ENCODE data around the gene ARVCF. TPM values are rescaled to one million over a fixed set of nuclear protein-coding genes. Genes with fewer than 3 reads are reported as not detected.

Gene ARVCF
- total and polyA plus RNA-seq, 9 of the 15 experiments (the other 6 are each of a cell fraction or from before 2014, with no cell fraction given), result 0.03 to 97.4 (median 15.6) TPM

DNA sequence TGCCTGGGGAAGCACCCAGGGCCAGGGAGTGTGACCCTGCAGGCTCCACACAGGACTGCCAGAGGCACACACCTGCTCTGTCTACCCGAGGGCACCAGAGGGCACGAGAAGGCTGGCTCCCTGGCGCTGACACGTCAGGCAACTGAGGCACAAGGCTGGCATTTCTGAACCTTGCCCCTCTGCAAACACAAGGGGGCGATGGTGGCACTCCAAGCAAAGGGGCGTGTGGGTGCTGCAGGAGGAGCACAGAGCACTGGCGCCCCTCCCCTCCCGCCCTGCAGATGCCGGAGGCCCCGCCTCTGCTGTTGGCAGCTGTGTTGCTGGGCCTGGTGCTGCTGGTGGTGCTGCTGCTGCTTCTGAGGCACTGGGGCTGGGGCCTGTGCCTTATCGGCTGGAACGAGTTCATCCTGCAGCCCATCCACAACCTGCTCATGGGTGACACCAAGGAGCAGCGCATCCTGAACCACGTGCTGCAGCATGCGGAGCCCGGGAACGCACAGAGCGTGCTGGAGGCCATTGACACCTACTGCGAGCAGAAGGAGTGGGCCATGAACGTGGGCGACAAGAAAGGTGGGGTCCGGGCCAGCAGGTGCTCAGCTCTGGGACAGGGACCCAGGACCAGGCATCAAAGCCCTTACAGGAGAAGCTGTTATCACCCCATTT lies 54.2 kb downstream of the ARVCF start:
- H3K36me3 ChIP-seq (ENCODE audit: control insufficient read depth, insufficient read depth, low read length), result peaks cover 58% of the 10 kb centered on the region; the same call in 2 of the 3 replicates
- no peaks in the 10 kb centered on the region for H3K27me3 ChIP-seq (ENCODE audit: control insufficient read depth in 2 of 2, insufficient read depth in 2 of 2, low read length in 2 of 2)
- intact Hi-C loops (cut with micrococcal nuclease), result no loop called here
- ATAC-seq (peak; percentile 68), FAIRE-seq (peak; percentile 74), DNase-seq (ENCODE audit: extremely low read depth in 1 of 4, low spot score in 3 of 4) (peak; percentile 96 to 100 (median 98))
- H3K4me2 ChIP-seq (ENCODE audit: insufficient read depth, low read length), result no peak overlapping the region
- peaks cover 13% of the 10 kb centered on the region; the same call in 1 of the 3 replicates for H3K79me2 ChIP-seq (ENCODE audit: control insufficient read depth, insufficient read depth, low read length)
- BruUV-seq (replicated peaks), result no TSS peak
- ChIA-PET POLR2A (interaction anchor here (0.6 to 13.7 kb wide), 8 partner anchors 12 to 206 kb away, joined by 3 to 115 read pairs (median 4); partner anchors contain the start of gene TRMT2A), CTCF (ENCODE audit: low intra/inter-chr PET ratio) (interaction anchor here (0.6 to 1.1 kb wide), 3 partner anchors 51 to 167 kb away, joined by 4 to 5 read pairs (median 4); no protein-coding TSS in a partner anchor)
- H3K4me3 ChIP-seq, result no peak overlapping the region
- in situ Hi-C loops (cut with MboI), result no loop called here
- H3K9me3 ChIP-seq (replicated peaks; ENCODE audit: control insufficient read depth, insufficient read depth, low read depth, low read length), result no peaks in the 10 kb centered on the region
- no peak overlapping the region for H2AFZ ChIP-seq (ENCODE audit: low read depth, low read length)
- H3K9ac ChIP-seq (ENCODE audit: insufficient read depth in 1 of 2, low read depth in 2 of 2, low read length in 2 of 2), result peak overlapping the region in 1 of 2 experiments; percentile 73; a peak in 2 of 4 replicates
- H3K4me1 ChIP-seq (replicated peaks in 1 of 2; ENCODE audit: control insufficient read depth in 2 of 2, insufficient read depth in 2 of 2, low read length in 2 of 2), result peaks cover 27 to 73% of the 10 kb centered on the region in 2 experiments
- peaks cover 33% of the 10 kb centered on the region for H4K20me1 ChIP-seq (replicated peaks; ENCODE audit: control insufficient read depth, insufficient read depth, low read length)
- no peak overlapping the region for H3K27ac ChIP-seq (ENCODE audit: extremely low read depth, low read depth, low read length)
- WGBS (ENCODE audit: insufficient coverage, low coverage, missing lambda C conversion rate), result 52% methylated on average over 22 of the region's 22 CpGs
- H3K9me1 ChIP-seq (ENCODE audit: control insufficient read depth, insufficient read depth, low read length), result peaks cover 4% of the 10 kb centered on the region
- TF ChIP-seq BHLHE40 (IDR thresholded peaks at IDR 0.05; ENCODE audit: low read length) (peak; percentile 3; the same call in 1 of the 2 replicates), NR3C1 (CRISPR knock-in tag; IDR thresholded peaks at IDR 0.05) (no peak), RBM17 (IDR thresholded peaks at IDR 0.05; ENCODE audit: borderline replicate concordance, low read depth, low read length) (no peak), ZFP30 (CRISPR knock-in tag; IDR thresholded peaks at IDR 0.05; ENCODE audit: borderline replicate concordance) (no peak), TCFL5 (CRISPR knock-in tag; conservative IDR thresholded peaks at IDR 0.05) (no peak), FOXO4 (CRISPR knock-in tag; IDR thresholded peaks at IDR 0.05) (peak; percentile 74; the same call in 1 of the 2 replicates), ZBTB7A (IDR thresholded peaks at IDR 0.05; ENCODE audit: borderline replicate concordance, control insufficient read depth, low read depth, low read length) (peak; percentile 62; the same call in 1 of the 2 replicates), ARID1B (IDR thresholded peaks at IDR 0.05) (0 out of 2 replicates have a peak, but pooled peaks have one; percentile 16), POLR2G (IDR thresholded peaks at IDR 0.05; ENCODE audit: low read depth, low read length) (peak; percentile 77), HNRNPH1 (optimal IDR thresholded peaks at IDR 0.05; ENCODE audit: low read depth, low read length) (no peak), MYNN (IDR thresholded peaks at IDR 0.05) (peak; percentile 93), MYNN (CRISPR knock-in tag; IDR thresholded peaks at IDR 0.05) (no peak), CHCHD3 (CRISPR knock-in tag; IDR thresholded peaks at IDR 0.05) (no peak; the same call in 1 of the 2 replicates), ATF2 (CRISPR knock-in tag; IDR thresholded peaks at IDR 0.05) (no peak), SUPT5H (IDR thresholded peaks at IDR 0.05) (peak; percentile 60; the same call in 1 of the 2 replicates), EP300 (IDR thresholded peaks at IDR 0.05; ENCODE audit: low read length) (no peak), MYC (IDR thresholded peaks at IDR 0.05; ENCODE audit: low read depth, low read length) (peak; percentile 46; the same call in 1 of the 2 replicates), MYC (CRISPR knock-in tag; IDR thresholded peaks at IDR 0.05; ENCODE audit: borderline replicate concordance, low read depth) (no peak)
- TF ChIP-seq, protein P1, sequence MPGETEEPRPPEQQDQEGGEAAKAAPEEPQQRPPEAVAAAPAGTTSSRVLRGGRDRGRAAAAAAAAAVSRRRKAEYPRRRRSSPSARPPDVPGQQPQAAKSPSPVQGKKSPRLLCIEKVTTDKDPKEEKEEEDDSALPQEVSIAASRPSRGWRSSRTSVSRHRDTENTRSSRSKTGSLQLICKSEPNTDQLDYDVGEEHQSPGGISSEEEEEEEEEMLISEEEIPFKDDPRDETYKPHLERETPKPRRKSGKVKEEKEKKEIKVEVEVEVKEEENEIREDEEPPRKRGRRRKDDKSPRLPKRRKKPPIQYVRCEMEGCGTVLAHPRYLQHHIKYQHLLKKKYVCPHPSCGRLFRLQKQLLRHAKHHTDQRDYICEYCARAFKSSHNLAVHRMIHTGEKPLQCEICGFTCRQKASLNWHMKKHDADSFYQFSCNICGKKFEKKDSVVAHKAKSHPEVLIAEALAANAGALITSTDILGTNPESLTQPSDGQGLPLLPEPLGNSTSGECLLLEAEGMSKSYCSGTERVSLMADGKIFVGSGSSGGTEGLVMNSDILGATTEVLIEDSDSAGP (CRISPR knock-in tag; IDR thresholded peaks at IDR 0.05), result no peak

Measured in K562 (cell line).